ENCODE results near the gene POLN. TPM values are rescaled to one million over a fixed set of nuclear protein-coding genes. Genes with fewer than 3 reads are reported as not detected.
"Not testable (repeated sequence)": the region's sequence is repeated elsewhere in the genome, so short reads cannot be mapped to it uniquely, and the experiment has no call there.

Gene POLN
- polyA plus RNA-seq, 1 donor (not counting 4 experiments of a cell fraction or from before 2014, with no cell fraction given): 1.3 TPM

DNA sequence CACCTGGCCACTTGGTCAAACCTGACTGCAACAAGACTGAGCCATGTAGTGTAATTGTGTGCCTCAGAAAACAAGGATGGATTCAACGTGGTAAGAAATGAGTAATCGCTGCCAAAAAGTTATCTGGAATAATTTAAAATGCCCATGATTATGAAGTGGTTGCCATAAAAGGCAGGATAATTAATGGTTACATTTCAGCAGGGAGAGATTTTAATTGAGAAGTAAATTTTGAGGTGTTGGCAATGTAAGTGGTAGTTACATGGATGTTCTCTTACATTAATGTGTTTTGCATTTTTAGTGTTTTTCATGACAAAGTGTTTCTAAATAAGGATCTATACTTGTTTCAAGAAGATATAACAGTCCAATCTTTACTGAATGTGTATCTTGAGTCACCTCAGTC is 15.7 kb downstream of the POLN start:
- Histone ChIP-seq H3K4me3 (ENCODE audit: control insufficient read depth in 2 of 3, extremely low read depth in 1 of 3, insufficient read depth in 2 of 3, low read depth in 1 of 3, low read length in 3 of 3) (no peak overlapping the region), H3K36me3 (ENCODE audit: control insufficient read depth in 2 of 2, extremely low read depth in 1 of 2, insufficient read depth in 2 of 2, low read length in 2 of 2) (peaks cover 0 to 5% of the 10 kb centered on the region in 2 experiments), H3K9ac (ENCODE audit: control insufficient read depth, extremely low read depth, insufficient read depth, low read length) (no peak overlapping the region), H3K4me1 (ENCODE audit: control insufficient read depth, extremely low read depth, insufficient read depth, low read length) (no peaks in the 10 kb centered on the region), H3K79me2 (ENCODE audit: control insufficient read depth, insufficient read depth, low read length) (no peaks in the 10 kb centered on the region), H3K9me1 (ENCODE audit: control insufficient read depth, extremely low read depth, insufficient read depth, low read length) (no peaks in the 10 kb centered on the region), H3K4me2 (ENCODE audit: control insufficient read depth, extremely low read depth, insufficient read depth, low read depth, low read length) (no peak overlapping the region), H3K27me3 (ENCODE audit: control insufficient read depth, extremely low read depth, insufficient read depth, low read length) (no peaks in the 10 kb centered on the region), H2AFZ (ENCODE audit: control insufficient read depth, low read length) (no peak overlapping the region), H4K20me1 (ENCODE audit: control insufficient read depth, extremely low read depth, insufficient read depth, low read length) (no peaks in the 10 kb centered on the region), H3K9me3 (ENCODE audit: control insufficient read depth, low read depth, low read length) (no peaks in the 10 kb centered on the region), H3K27ac (ENCODE audit: control insufficient read depth, insufficient read depth, low read length) (no peak overlapping the region)
- dilution Hi-C loops (cut with MboI; ENCODE audit: extremely low pct_ligation_motif_present, low sequenced_read_pairs): no loop called here
- DNase-seq (ENCODE audit: low read depth, low spot score) (no peak), FAIRE-seq (no peak)
- no peak for TF ChIP-seq EZH2 (IDR thresholded peaks at IDR 0.05; ENCODE audit: low read length)
- TF ChIP-seq, protein P1, sequence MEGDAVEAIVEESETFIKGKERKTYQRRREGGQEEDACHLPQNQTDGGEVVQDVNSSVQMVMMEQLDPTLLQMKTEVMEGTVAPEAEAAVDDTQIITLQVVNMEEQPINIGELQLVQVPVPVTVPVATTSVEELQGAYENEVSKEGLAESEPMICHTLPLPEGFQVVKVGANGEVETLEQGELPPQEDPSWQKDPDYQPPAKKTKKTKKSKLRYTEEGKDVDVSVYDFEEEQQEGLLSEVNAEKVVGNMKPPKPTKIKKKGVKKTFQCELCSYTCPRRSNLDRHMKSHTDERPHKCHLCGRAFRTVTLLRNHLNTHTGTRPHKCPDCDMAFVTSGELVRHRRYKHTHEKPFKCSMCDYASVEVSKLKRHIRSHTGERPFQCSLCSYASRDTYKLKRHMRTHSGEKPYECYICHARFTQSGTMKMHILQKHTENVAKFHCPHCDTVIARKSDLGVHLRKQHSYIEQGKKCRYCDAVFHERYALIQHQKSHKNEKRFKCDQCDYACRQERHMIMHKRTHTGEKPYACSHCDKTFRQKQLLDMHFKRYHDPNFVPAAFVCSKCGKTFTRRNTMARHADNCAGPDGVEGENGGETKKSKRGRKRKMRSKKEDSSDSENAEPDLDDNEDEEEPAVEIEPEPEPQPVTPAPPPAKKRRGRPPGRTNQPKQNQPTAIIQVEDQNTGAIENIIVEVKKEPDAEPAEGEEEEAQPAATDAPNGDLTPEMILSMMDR (optimal IDR thresholded peaks at IDR 0.05 in 1 of 3, IDR thresholded peaks at IDR 0.05 in 1 of 3, conservative IDR thresholded peaks at IDR 0.05 in 1 of 3; ENCODE audit: extremely low read depth in 1 of 3, insufficient read depth in 2 of 3, low read length in 3 of 3): no peak

- no peaks in the 10 kb centered on the region for H3K79me2 ChIP-seq (ENCODE audit: control insufficient read depth, insufficient read depth, low read length)
- no peaks in the 10 kb centered on the region for H3K27me3 ChIP-seq (ENCODE audit: control insufficient read depth, extremely low read depth, insufficient read depth, low read length)
- H3K4me2 ChIP-seq (ENCODE audit: control insufficient read depth, extremely low read depth, insufficient read depth, low read depth, low read length): no peak overlapping the region
- H3K9ac ChIP-seq (ENCODE audit: control insufficient read depth, extremely low read depth, insufficient read depth, low read length): no peak overlapping the region
- FAIRE-seq: no peak
- dilution Hi-C loops (cut with MboI; ENCODE audit: extremely low pct_ligation_motif_present, low sequenced_read_pairs): no loop called here
- no peaks in the 10 kb centered on the region for H3K9me1 ChIP-seq (ENCODE audit: control insufficient read depth, extremely low read depth, insufficient read depth, low read length)
- H3K4me3 ChIP-seq (ENCODE audit: control insufficient read depth in 2 of 3, extremely low read depth in 1 of 3, insufficient read depth in 2 of 3, low read depth in 1 of 3, low read length in 3 of 3): no peak overlapping the region
- DNase-seq (ENCODE audit: low read depth, low spot score): no peak
- no peaks in the 10 kb centered on the region for H3K9me3 ChIP-seq (ENCODE audit: control insufficient read depth, low read depth, low read length)
- H3K36me3 ChIP-seq (ENCODE audit: control insufficient read depth in 2 of 2, extremely low read depth in 1 of 2, insufficient read depth in 2 of 2, low read length in 2 of 2): peaks cover 0 to 5% of the 10 kb centered on the region in 2 experiments
- H4K20me1 ChIP-seq (ENCODE audit: control insufficient read depth, extremely low read depth, insufficient read depth, low read length): peaks cover 12% of the 10 kb centered on the region
- no peak overlapping the region for H3K27ac ChIP-seq (ENCODE audit: control insufficient read depth, insufficient read depth, low read length)
- no peak overlapping the region for H2AFZ ChIP-seq (ENCODE audit: control insufficient read depth, low read length)
- TF ChIP-seq, protein P1 (optimal IDR thresholded peaks at IDR 0.05 in 1 of 3, IDR thresholded peaks at IDR 0.05 in 1 of 3, conservative IDR thresholded peaks at IDR 0.05 in 1 of 3; ENCODE audit: extremely low read depth in 1 of 3, insufficient read depth in 2 of 3, low read length in 3 of 3): no peak
- TF ChIP-seq EZH2 (IDR thresholded peaks at IDR 0.05; ENCODE audit: low read length): no peak
- peaks cover 8% of the 10 kb centered on the region for H3K4me1 ChIP-seq (ENCODE audit: control insufficient read depth, extremely low read depth, insufficient read depth, low read length)
Observed at GRCh38 chr4:2222838-2223237, 19.1 kb downstream of the POLN start.

GRCh38 chr4:2221378-2221777 is 20.5 kb downstream of the POLN start:
- Histone ChIP-seq H3K4me1 (ENCODE audit: control insufficient read depth, extremely low read depth, insufficient read depth, low read length) (peaks cover 14% of the 10 kb centered on the region), H4K20me1 (ENCODE audit: control insufficient read depth, extremely low read depth, insufficient read depth, low read length) (peaks cover 26% of the 10 kb centered on the region)
- FAIRE-seq; H3K27me3 ChIP-seq (ENCODE audit: control insufficient read depth, extremely low read depth, insufficient read depth, low read length); H2AFZ ChIP-seq (ENCODE audit: control insufficient read depth, low read length); DNase-seq (ENCODE audit: low read depth, low spot score); H3K27ac ChIP-seq (ENCODE audit: control insufficient read depth, insufficient read depth, low read length); H3K9me1 ChIP-seq (ENCODE audit: control insufficient read depth, extremely low read depth, insufficient read depth, low read length); H3K4me2 ChIP-seq (ENCODE audit: control insufficient read depth, extremely low read depth, insufficient read depth, low read depth, low read length); dilution Hi-C loops (cut with MboI; ENCODE audit: extremely low pct_ligation_motif_present, low sequenced_read_pairs); H3K36me3 ChIP-seq (ENCODE audit: control insufficient read depth in 2 of 2, extremely low read depth in 1 of 2, insufficient read depth in 2 of 2, low read length in 2 of 2); H3K4me3 ChIP-seq (ENCODE audit: control insufficient read depth in 2 of 3, extremely low read depth in 1 of 3, insufficient read depth in 2 of 3, low read depth in 1 of 3, low read length in 3 of 3); H3K9ac ChIP-seq (ENCODE audit: control insufficient read depth, extremely low read depth, insufficient read depth, low read length); H3K79me2 ChIP-seq (ENCODE audit: control insufficient read depth, insufficient read depth, low read length); H3K9me3 ChIP-seq (ENCODE audit: control insufficient read depth, low read depth, low read length): not testable (repeated sequence)

All from keratinocyte (primary cell).